Heart left ventricle (tissue), 13 donors: ENCODE data around the gene PSMD3.

ENCODE experiments used
- CTCF ChIP-seq, 12 donors: fragments of 200-600 bp; sonication (generic) in 4 of 12; IDR thresholded peaks; one replicate each; pipeline versions ENCODE4 v1.5.0 to v1.8.0; 2018 to 2022; ENCODE audit warnings: antibody characterized with exemption in 12 of 12, mild to moderate bottlenecking in 5 of 12
- POLR2A ChIP-seq, 2 donors: fragments of 450-650 bp; IDR thresholded peaks; one replicate each; pipeline ENCODE4 v1.6.1; 2017; ENCODE audit warnings: antibody characterized with exemption in 2 of 2, mild to moderate bottlenecking in 2 of 2, moderate library complexity in 2 of 2
- donor health status: ischemic (EF 13 %, LVEDD 7.1; RV severe dilation, severe dysfunction).
- donor health status: DM: no; HTN: yes; CAD: no.
- donor health status: DM: no; HTN: no; CAD: no.
- donor health status: ischemic (EF 25% LVEDD 6.9; RV normal size, moderate dysfunction).
- donor health status: ischemic (EF 25% LVEDD 5.7; RV mildly dilated, moderate dysfunction).
- donor health status: ischemic (EF 35%, LVEDD 5.7; RV mildly dilated, moderate dysfunction).
- donor health status: nonischemic (EF 11% LVEDD 7.7; RV severe dilation, severe dysfunction).
- donor health status: DM: yes; HTN: yes; CAD: no.
- donor health status: PGD.
- donor health status: ischemic (EF 29% LVEDD 5.4; RV normal size, mild dysfunction).
- donor health status: nonischemic (EF 23%, LVEDD 6.1; RV moderate dilation, normal function).

- no peak for TF ChIP-seq CTCF (IDR thresholded peaks at IDR 0.05)
- TF ChIP-seq POLR2A (IDR thresholded peaks at IDR 0.05), result no peak
Observed at GRCh38 chr17:40027614-40028012, 47.0 kb downstream of the PSMD3 start.
